ENCODE data around the gene NDUFS8. TPM values are rescaled to one million over a fixed set of nuclear protein-coding genes. Genes with fewer than 3 reads are reported as not detected.

Gene NDUFS8
- total RNA-seq, 1 experiment from 2014 or later = 221 TPM

GRCh38 chr11:68081691-68082090 lies 51.2 kb downstream of the NDUFS8 start (continued):
- no peak for TF ChIP-seq ZNF121 (CRISPR knock-in tag; IDR thresholded peaks at IDR 0.05)
- no peak for TF ChIP-seq ZNF138 (CRISPR knock-in tag; conservative IDR thresholded peaks at IDR 0.05)
- no peak for TF ChIP-seq NFYB (CRISPR knock-in tag; conservative IDR thresholded peaks at IDR 0.05; ENCODE audit: low read depth)
- TF ChIP-seq ZNF512 (CRISPR knock-in tag; IDR thresholded peaks at IDR 0.05; ENCODE audit: borderline replicate concordance) = no peak
- TF ChIP-seq ZNF317 (CRISPR knock-in tag; IDR thresholded peaks at IDR 0.05; ENCODE audit: borderline replicate concordance, low read depth) = no peak
- TF ChIP-seq, protein P1, sequence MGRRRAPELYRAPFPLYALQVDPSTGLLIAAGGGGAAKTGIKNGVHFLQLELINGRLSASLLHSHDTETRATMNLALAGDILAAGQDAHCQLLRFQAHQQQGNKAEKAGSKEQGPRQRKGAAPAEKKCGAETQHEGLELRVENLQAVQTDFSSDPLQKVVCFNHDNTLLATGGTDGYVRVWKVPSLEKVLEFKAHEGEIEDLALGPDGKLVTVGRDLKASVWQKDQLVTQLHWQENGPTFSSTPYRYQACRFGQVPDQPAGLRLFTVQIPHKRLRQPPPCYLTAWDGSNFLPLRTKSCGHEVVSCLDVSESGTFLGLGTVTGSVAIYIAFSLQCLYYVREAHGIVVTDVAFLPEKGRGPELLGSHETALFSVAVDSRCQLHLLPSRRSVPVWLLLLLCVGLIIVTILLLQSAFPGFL (CRISPR knock-in tag; IDR thresholded peaks at IDR 0.05; ENCODE audit: borderline replicate concordance) = no peak

- Mint-ChIP-seq H3K9me3 (no peaks in the 10 kb centered on the region), H3K27ac (no peak overlapping the region), H3K4me3 (no peak overlapping the region), H3K27me3 (ENCODE audit: low read depth) (no peaks in the 10 kb centered on the region), H3K4me1 (peaks cover 3% of the 10 kb centered on the region; the same call in 1 of the 2 replicates), H3K36me3 (peaks cover 26% of the 10 kb centered on the region)
- POLR2A ChIA-PET = no interaction called here
- DNase-seq (ENCODE audit: low spot score) (no peak), ATAC-seq (no peak)
- CTCF ChIA-PET = no interaction called here
- TF ChIP-seq, protein P2, sequence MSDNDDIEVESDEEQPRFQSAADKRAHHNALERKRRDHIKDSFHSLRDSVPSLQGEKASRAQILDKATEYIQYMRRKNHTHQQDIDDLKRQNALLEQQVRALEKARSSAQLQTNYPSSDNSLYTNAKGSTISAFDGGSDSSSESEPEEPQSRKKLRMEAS (CRISPR knock-in tag; IDR thresholded peaks at IDR 0.05) = no peak
- TF ChIP-seq AFF4 (CRISPR knock-in tag; IDR thresholded peaks at IDR 0.05; ENCODE audit: borderline replicate concordance) = no peak
- TF ChIP-seq, protein P3, sequence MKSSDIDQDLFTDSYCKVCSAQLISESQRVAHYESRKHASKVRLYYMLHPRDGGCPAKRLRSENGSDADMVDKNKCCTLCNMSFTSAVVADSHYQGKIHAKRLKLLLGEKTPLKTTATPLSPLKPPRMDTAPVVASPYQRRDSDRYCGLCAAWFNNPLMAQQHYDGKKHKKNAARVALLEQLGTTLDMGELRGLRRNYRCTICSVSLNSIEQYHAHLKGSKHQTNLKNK (CRISPR knock-in tag; IDR thresholded peaks at IDR 0.05) = no peak
- TF ChIP-seq ZNF232 (CRISPR knock-in tag; IDR thresholded peaks at IDR 0.05) = no peak
- TF ChIP-seq RELA (CRISPR knock-in tag; IDR thresholded peaks at IDR 0.05; ENCODE audit: borderline replicate concordance) = no peak
- TF ChIP-seq, protein P4, sequence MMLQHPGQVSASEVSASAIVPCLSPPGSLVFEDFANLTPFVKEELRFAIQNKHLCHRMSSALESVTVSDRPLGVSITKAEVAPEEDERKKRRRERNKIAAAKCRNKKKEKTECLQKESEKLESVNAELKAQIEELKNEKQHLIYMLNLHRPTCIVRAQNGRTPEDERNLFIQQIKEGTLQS (CRISPR knock-in tag; conservative IDR thresholded peaks at IDR 0.05) = no peak
- TF ChIP-seq SMAD4 (CRISPR knock-in tag; IDR thresholded peaks at IDR 0.05) = no peak
- TF ChIP-seq MYBL2 (CRISPR knock-in tag; IDR thresholded peaks at IDR 0.05) = no peak
- TF ChIP-seq, protein P5, sequence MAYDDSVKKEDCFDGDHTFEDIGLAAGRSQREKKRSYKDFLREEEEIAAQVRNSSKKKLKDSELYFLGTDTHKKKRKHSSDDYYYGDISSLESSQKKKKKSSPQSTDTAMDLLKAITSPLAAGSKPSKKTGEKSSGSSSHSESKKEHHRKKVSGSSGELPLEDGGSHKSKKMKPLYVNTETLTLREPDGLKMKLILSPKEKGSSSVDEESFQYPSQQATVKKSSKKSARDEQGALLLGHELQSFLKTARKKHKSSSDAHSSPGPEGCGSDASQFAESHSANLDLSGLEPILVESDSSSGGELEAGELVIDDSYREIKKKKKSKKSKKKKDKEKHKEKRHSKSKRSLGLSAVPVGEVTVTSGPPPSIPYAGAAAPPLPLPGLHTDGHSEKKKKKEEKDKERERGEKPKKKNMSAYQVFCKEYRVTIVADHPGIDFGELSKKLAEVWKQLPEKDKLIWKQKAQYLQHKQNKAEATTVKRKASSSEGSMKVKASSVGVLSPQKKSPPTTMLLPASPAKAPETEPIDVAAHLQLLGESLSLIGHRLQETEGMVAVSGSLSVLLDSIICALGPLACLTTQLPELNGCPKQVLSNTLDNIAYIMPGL (CRISPR knock-in tag; IDR thresholded peaks at IDR 0.05) = no peak
- no peak for TF ChIP-seq TEAD4 (CRISPR knock-in tag; IDR thresholded peaks at IDR 0.05)
- TF ChIP-seq TCF7 (CRISPR knock-in tag; IDR thresholded peaks at IDR 0.05; ENCODE audit: low read depth) = no peak
- no peak for TF ChIP-seq NR1H2 (CRISPR knock-in tag; IDR thresholded peaks at IDR 0.05)
- TF ChIP-seq, protein P6, sequence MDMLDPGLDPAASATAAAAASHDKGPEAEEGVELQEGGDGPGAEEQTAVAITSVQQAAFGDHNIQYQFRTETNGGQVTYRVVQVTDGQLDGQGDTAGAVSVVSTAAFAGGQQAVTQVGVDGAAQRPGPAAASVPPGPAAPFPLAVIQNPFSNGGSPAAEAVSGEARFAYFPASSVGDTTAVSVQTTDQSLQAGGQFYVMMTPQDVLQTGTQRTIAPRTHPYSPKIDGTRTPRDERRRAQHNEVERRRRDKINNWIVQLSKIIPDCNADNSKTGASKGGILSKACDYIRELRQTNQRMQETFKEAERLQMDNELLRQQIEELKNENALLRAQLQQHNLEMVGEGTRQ (CRISPR knock-in tag; IDR thresholded peaks at IDR 0.05) = no peak
- TF ChIP-seq CTCF (IDR thresholded peaks at IDR 0.05) = no peak
- TF ChIP-seq KAT7 (CRISPR knock-in tag; IDR thresholded peaks at IDR 0.05; ENCODE audit: borderline replicate concordance) = no peak
- TF ChIP-seq FOXK1 (CRISPR knock-in tag; IDR thresholded peaks at IDR 0.05) = no peak
- TF ChIP-seq, protein P7, sequence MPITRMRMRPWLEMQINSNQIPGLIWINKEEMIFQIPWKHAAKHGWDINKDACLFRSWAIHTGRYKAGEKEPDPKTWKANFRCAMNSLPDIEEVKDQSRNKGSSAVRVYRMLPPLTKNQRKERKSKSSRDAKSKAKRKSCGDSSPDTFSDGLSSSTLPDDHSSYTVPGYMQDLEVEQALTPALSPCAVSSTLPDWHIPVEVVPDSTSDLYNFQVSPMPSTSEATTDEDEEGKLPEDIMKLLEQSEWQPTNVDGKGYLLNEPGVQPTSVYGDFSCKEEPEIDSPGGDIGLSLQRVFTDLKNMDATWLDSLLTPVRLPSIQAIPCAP (CRISPR knock-in tag; IDR thresholded peaks at IDR 0.05) = no peak
- no peak for TF ChIP-seq NFE2L1 (CRISPR knock-in tag; IDR thresholded peaks at IDR 0.05)
These were observed 52.0 kb downstream of the NDUFS8 start for GRCh38 chr11:68082481-68082880.

Measured in WTC11 (cell line).